Loucy (cell line): ENCODE measurements around the gene SPATC1L.

ENCODE experiments used
- H2AFZ ChIP-seq: fragments of 200-600 bp; sonication (generic); 2 replicates; pipeline ENCODE4 v1.6.0; 2016; ENCODE audit warnings: antibody characterized with exemption, mild to moderate bottlenecking, low read length, moderate library complexity
- H3F3A ChIP-seq: fragments of 200-600 bp; 2 replicates; pipeline ENCODE4 v1.6.0; 2016; ENCODE audit warnings: antibody characterized with exemption, low read depth, mild to moderate bottlenecking
- H3K27me3 ChIP-seq: fragments of 200-600 bp; sonication (generic); 2 replicates; pipeline ENCODE4 v1.6.1; 2014; ENCODE audit warnings: low read length, mild to moderate bottlenecking; ENCODE audit not compliant: insufficient read depth, poor library complexity, severe bottlenecking
- H3K36me3 ChIP-seq: fragments of 200-600 bp; sonication (generic); 2 replicates; pipeline ENCODE4 v1.6.1; 2016; ENCODE audit warnings: low read length; ENCODE audit not compliant: insufficient read depth
- H3K4me1 ChIP-seq: fragments of 200-600 bp; sonication (generic); 2 replicates; pipeline ENCODE4 v1.5.1; 2014; ENCODE audit warnings: low read length, mild to moderate bottlenecking; ENCODE audit not compliant: insufficient read depth, poor library complexity, severe bottlenecking
- H3K4me2 ChIP-seq: fragments of 200-600 bp; sonication (generic); 2 replicates; pipeline ENCODE4 v1.6.0; 2014; ENCODE audit warnings: antibody characterized with exemption, low read length, low read depth, mild to moderate bottlenecking; ENCODE audit not compliant: poor library complexity, severe bottlenecking
- H3K4me3 ChIP-seq: fragments of 200-600 bp; sonication (generic); 2 replicates; pipeline ENCODE4 v1.5.1; 2014; ENCODE audit warnings: low read length, mild to moderate bottlenecking, mixed read lengths; ENCODE audit not compliant: poor library complexity, severe bottlenecking
- H3K79me2 ChIP-seq: fragments of 200-600 bp; sonication (generic); 2 replicates; pipeline ENCODE4 v1.6.1; 2014; ENCODE audit warnings: low read length; ENCODE audit not compliant: insufficient read depth
- H3K9ac ChIP-seq: fragments of 200-600 bp; sonication (generic); 2 replicates; pipeline ENCODE4 v1.6.0; 2014; ENCODE audit warnings: mild to moderate bottlenecking, low read depth, low read length, moderate library complexity; ENCODE audit not compliant: poor library complexity, severe bottlenecking
- H3K9me2 ChIP-seq: fragments of 200-600 bp; sonication (generic); replicated peaks from 2 replicates; pipeline ENCODE4 v1.6.1; 2016; ENCODE audit warnings: low read depth, low read length, mixed read lengths
- H3K9me3 ChIP-seq: fragments of 200-600 bp; sonication (generic); 2 replicates; pipeline ENCODE4 v1.6.1; 2014; ENCODE audit warnings: mild to moderate bottlenecking, antibody characterized with exemption, low read length, low read depth; ENCODE audit not compliant: insufficient read depth
- H4K20me1 ChIP-seq: fragments of 200-600 bp; sonication (generic); 2 replicates; pipeline ENCODE4 v1.6.0; 2014; ENCODE audit warnings: antibody characterized with exemption, low read length, mild to moderate bottlenecking; ENCODE audit not compliant: insufficient read depth, poor library complexity, severe bottlenecking
- CTCF ChIP-seq: fragments of 200-600 bp; sonication (generic); conservative IDR thresholded peaks from 2 replicates; pipeline ENCODE4 v1.5.1; 2014; ENCODE audit warnings: mild to moderate bottlenecking, antibody characterized with exemption, low read length
- EZH2phosphoT487 ChIP-seq: fragments of 200-600 bp; IDR thresholded peaks from 2 replicates; pipeline ENCODE4 v1.6.1; 2018; ENCODE audit warnings: antibody characterized with exemption, mild to moderate bottlenecking, moderate library complexity, borderline replicate concordance

SPATC1L gene

GRCh38 chr21:46130831-46131587 is 53.2 kb downstream of the SPATC1L start:
- no peaks in the 10 kb centered on the region for H3K36me3 ChIP-seq

GRCh38 chr21:46129846-46130651 is 54.2 kb downstream of the SPATC1L start:
- H3K36me3 ChIP-seq: no peaks in the 10 kb centered on the region
- H3K27me3 ChIP-seq: no peaks in the 10 kb centered on the region
- H3F3A ChIP-seq: no peaks in the 10 kb centered on the region
- peaks cover 25% of the 10 kb centered on the region; the same call in 1 of the 2 replicates for H3K9me3 ChIP-seq
- no peak overlapping the region for H3K4me2 ChIP-seq
- no peaks in the 10 kb centered on the region for H3K79me2 ChIP-seq
- no peaks in the 10 kb centered on the region for H4K20me1 ChIP-seq
- H2AFZ ChIP-seq: no peak overlapping the region
- no peak overlapping the region for H3K4me3 ChIP-seq
- no peaks in the 10 kb centered on the region for H3K4me1 ChIP-seq
- TF ChIP-seq CTCF (no peak), EZH2phosphoT487 (no peak)
- no peak overlapping the region for H3K9ac ChIP-seq
- no peaks in the 10 kb centered on the region for H3K9me2 ChIP-seq

More at GRCh38 chr21:46130831-46131587, 53.2 kb downstream of the SPATC1L start:
- H4K20me1 ChIP-seq: no peaks in the 10 kb centered on the region
- H3K4me2 ChIP-seq: no peak overlapping the region
- H3K4me3 ChIP-seq: no peak overlapping the region
- no peaks in the 10 kb centered on the region for H3K4me1 ChIP-seq
- no peaks in the 10 kb centered on the region for H3K27me3 ChIP-seq
- no peaks in the 10 kb centered on the region for H3K79me2 ChIP-seq
- no peak overlapping the region for H2AFZ ChIP-seq
- H3K9ac ChIP-seq: no peak overlapping the region
- H3K9me3 ChIP-seq: peaks cover 25% of the 10 kb centered on the region; the same call in 1 of the 2 replicates
- H3K9me2 ChIP-seq: no peaks in the 10 kb centered on the region
- TF ChIP-seq EZH2phosphoT487 (no peak), CTCF (no peak)
- no peaks in the 10 kb centered on the region for H3F3A ChIP-seq

- H3K36me3 ChIP-seq: no peaks in the 10 kb centered on the region
Observed at GRCh38 chr21:46128933-46129571, 55.2 kb downstream of the SPATC1L start.

More at GRCh38 chr21:46128933-46129571, 55.2 kb downstream of the SPATC1L start:
- Histone ChIP-seq H3K9ac (no peak overlapping the region), H3K4me1 (no peaks in the 10 kb centered on the region), H3K79me2 (no peaks in the 10 kb centered on the region), H4K20me1 (no peaks in the 10 kb centered on the region), H3F3A (no peaks in the 10 kb centered on the region), H3K4me3 (no peak overlapping the region), H2AFZ (no peak overlapping the region), H3K27me3 (no peaks in the 10 kb centered on the region), H3K9me3 (peaks cover 25% of the 10 kb centered on the region; the same call in 1 of the 2 replicates), H3K9me2 (no peaks in the 10 kb centered on the region), H3K4me2 (no peak overlapping the region)
- TF ChIP-seq EZH2phosphoT487 (no peak), CTCF (no peak)
